CD4-positive, alpha-beta T cell treated with Interleukin-4 for 4 hours (primary cell): ENCODE results near the gene NATD1.

ENCODE experiments used
- DNase-seq: peaks from one replicate; pipeline ENCODE4 v3.0.0-alpha.2; 2020

The NATD1 gene

GRCh38 chr17:21252796-21253645 is at the start of gene NATD1:
Gene NATD1, minus strand, starts transcription at chr17:21253410. Its CDS starts 146 bp downstream, at chr17:21253264.
- DNase-seq: peak; percentile 78

DNA sequence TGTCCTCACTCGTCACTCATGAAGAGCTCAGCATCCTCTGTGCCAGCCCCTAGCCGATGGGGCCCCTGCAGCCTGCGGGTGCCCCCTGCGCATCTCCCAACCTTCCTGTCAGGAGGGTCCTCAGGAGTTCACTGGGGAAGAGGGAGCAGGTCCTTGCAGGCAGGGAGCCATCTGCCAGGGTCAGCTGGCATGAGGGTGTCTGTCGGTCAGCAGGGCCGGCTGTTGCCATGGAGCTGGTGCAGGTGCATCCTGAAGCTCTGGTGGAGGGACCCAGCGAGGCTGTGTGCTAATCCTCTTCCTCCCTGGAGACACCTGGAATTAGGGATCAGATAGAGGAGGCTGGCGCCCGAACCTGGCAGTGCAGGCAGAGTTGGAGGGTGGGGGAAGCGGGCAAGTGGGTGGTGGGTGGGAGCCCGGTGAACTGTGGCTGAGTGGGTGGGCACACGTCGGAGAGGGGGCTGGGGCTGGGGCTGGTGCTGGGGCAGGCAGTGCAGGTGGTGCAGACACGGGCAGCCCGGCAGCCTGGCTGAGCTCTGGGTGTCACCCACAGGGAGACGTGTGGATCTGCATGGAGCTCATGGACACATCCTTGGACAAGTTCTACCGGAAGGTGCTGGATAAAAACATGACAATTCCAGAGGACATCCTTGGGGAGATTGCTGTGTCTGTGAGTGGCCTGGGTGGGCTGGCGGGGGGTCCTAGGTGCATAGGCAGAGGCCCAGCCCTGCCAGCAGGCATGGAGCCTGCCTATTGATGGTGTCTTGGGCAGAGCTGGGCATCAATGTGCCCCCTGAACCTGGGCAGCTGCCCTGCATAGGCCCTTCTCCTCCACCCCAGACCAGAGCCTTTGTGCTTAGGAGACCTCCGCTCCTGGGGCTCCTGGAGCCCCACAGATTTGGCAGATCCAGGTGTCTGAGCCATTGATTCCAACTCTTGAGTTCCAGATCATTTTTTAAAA is 48.7 kb upstream of the NATD1 start:
- no peak for DNase-seq

GRCh38 chr17:21300601-21301571 is 47.7 kb upstream of the NATD1 start:
- no peak for DNase-seq

DNA sequence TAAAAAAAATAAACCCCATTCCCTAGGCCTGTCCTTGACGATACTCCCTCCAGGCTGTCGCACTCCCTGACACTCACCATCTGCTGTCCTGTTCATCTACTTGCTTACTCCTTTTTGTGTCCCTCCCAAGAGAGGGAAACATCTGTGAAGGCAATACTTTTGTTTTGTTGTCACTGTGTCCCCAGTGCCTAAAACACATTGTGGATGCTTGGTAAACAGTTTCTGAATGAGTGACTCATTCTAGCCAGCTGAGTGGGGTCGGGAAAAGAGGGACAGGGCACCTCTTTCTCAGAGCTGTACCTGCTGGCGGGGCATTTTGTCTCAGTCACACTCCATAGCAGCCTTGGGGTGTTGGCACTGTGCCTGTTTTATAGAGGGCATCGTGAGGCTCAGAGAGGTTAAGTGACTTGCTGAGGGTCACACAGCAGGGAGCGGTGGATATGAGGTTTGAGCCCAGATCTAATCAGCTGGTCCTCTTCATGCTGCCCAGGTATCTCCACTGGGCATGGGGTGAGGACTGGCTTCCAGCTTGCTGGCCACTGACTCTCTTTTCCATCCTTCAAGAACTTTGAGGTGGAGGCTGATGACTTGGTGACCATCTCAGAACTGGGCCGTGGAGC is 46.9 kb upstream of the NATD1 start:
- DNase-seq: no peak

DNA sequence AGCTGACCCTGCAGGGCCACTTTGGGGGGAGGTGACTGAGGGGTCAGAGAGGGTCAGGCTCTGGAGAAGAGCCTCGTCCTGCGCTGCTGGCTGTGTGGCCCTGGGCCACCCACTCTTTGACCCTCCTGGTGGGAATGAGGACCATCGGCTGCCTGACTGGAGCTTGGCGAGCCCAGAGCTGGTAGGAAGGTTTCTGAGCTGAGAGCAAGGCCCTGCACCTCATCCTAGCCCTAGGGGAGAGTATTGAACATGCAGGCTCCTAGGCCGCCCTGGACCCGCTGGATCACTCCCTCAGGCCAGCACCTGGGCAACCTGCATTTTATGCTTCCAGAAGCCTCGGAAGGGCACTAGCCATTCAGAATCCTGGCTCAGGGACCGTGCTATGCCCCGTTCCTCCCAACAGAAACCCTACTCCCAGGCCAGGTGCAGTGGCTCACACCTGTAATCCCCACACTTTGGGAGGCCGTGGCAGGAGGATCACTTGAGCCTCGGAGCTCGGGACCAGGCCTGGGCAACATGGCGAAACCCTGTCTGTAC is 45.8 kb upstream of the NATD1 start:
- no peak for DNase-seq

DNA sequence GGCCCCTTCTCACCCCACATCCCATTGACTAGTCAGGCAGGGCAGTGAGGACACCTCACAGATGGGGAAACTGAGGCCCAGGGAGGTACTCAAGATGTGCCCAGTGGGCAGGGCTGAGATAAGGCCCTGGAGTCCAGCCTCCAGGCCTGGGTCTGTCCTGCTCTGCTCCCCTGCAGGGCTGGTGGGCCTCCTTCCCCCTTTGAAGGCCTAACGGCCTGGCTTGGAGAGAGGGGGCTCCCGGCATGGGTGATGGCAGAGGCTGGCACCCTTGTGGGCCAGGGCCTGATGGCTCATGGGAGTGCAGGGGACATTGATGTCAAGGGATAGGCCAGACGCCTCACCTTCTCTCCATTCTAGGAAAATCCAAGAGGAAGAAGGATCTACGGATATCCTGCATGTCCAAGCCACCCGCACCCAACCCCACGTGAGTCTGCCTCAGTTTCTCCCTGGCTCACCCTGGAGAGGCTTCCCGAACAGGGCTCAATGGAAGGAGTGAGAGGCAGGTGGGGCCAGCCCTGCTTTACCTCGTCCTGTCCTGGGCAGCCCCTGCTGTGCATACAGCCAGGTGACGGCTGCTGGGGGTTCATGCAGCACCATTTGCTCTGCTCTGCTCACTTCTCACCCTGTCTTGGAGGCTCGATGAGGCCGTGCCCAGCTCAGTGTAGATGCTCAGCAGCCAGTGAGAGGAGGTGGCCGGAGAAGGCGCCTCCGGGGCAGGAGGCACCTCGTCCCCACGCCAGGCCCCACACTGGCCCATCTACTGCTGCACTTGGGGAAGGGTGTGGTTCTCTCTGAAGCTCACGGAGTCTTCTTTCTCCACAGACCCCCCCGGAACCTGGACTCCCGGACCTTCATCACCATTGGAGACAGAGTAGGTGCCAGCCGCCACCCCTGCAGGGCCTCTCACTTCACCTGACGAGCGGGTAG is 45.1 kb upstream of the NATD1 start:
- no peak for DNase-seq

GRCh38 chr17:21297597-21297996 is 44.4 kb upstream of the NATD1 start:
- no peak for DNase-seq

- DNase-seq: no peak
Measured at GRCh38 chr17:21297026-21297520, 43.9 kb upstream of the NATD1 start.

DNA sequence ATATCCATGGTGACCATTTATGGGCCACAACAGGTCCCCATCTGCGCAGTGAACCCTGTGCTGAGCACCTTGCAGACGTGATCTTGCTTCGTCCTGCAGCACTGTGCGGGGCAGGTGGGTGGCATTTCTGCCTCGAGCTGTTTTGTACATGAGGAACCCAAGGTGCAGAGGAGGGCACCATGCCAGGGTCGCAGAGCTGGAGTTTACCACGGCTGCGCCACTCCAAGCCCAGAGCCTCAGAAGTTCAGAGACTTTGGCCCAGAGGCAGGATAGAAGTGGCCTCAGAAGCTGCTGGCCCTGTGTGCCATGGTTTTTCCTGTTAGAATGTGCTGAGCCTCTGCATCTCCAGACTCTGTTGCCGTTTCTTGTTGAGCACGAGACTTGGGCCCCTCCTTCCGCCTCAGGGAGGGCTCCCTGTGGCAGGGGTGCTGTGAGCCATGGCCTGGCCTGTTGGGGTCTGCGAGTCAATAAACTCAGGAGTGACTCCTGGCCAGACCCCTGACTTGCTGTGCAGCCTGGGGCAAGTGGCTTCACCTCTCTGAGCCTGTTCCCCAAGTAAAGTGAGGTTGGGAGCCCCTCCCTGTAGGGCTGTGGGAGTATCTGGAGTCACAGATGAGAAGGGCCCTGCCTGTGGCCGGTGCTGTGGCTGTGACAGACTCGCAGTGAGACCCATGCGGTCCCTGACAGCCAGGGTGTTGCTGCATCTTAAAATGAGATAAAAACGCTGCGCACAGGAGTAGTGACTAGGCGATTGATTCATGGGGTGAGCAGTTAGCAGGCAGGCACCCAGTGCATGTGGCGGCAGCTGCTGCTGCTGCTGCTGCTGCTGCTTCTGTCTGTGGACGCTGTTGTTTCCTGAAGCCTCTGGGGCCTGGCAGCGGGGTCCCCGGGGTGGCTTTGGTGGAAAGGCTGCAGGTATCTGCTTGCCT is 43.2 kb upstream of the NATD1 start:
- DNase-seq: no peak

- DNase-seq: no peak
Measured at GRCh38 chr17:21295036-21295952, 42.1 kb upstream of the NATD1 start.

DNA sequence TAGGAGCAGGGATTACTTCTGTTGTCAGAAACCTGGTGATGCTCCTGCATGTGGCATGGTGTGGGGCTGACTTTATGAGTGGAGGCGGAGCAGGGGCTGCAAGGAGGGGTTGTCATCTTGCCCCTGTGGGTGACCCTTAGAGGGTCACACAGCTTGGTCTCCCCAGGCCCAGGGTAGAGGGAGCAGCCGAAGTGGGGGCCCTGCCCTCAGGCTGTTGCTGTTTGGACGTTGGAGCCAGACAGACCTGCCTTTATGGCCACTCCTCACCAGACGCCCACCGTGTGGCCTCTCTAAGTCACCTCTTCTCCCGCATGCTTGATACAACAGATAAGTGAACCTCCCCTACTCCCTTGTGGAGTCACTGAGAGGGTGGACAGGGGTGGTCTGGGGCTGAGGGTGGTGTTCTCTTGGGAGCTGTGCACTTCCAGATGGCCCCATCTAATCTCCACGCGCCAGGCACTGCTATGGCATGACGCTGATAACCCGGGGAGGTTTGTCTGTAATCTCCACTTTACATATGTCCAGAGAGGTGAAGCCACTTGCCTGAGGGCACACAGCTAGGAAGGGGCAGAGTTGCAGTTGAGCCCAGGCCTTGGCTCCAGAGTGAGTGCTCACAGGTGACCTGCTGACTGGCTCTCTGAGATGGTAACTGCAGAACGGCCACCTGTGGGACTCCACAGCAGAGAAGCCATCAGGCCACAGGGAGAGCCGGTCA is 41.3 kb upstream of the NATD1 start:
- DNase-seq: no peak

DNA sequence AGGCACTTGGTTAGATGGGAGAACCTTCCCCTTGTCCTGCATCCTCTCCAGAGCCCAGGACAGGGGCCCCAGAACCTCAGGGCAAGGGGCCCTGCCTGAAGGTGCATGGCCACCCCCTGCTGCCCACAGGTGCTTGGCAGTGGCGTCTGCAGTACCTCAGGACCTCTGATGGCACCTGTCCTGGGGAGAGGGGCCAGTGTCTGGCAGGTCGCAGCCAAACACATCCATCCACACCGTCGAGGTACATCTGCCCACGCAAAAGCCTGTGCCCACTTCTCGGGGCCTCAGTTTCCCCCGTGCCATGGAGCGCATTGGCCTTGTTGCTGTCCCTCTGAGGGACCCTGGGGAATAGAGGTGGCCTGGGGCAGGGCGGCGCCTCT is 40.6 kb upstream of the NATD1 start:
- no peak for DNase-seq

GRCh38 chr17:21292867-21293830 is 39.9 kb upstream of the NATD1 start:
- no peak for DNase-seq

DNA sequence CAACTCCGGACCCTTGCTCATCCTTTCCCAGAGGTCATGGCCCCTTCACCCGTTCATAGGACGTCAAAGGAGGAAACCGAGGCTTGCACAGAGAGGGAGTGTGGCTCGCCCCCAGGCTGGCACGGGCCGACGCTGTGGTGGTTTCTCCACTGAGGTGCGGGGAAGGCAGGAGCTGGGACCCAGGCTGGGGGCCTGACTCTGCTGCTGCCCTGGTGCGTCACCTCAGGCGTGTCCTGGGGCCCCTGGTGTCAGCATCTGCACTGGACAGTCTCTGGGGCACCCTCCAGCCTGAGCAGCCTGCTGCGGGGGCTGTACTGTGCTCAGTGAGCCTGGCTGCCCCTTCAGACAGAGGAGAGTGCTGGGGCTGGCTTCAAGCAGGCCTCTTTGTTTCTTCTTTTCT is 38.7 kb upstream of the NATD1 start:
- no peak for DNase-seq

- DNase-seq: no peak
Measured at GRCh38 chr17:21291357-21291756, 38.1 kb upstream of the NATD1 start.

DNA sequence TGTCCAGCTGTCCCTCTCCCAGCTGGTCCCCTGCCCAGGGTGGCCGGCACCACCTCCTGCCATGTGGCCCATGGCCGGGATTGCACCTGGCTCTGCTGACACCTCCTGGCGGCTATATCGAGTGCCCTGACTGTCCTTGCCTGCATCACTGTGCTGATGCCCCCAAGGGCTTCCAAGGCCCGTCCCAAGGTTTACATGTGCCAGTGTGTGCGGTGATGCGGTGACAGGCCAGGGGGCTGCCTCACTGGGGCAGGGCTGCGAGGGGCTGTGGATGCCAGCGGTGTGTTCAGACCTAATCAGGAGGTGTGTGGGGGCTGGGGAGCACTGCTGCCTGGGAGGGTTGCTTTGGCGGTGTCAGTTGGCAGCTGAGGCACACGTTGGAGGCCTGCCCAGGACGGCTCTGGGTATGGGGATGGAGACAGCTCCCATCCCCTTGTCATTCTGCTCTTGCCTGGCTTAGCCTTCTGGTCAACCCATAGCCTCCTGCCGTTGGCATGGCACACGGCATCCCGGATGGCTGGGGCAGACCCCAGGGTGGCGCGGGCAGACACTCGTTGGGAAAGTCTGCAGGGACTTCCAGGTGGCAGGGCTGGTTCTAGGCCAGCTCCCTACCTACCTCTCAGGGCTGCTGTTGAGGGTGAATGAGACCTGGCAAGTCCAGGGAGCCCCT is 36.8 kb upstream of the NATD1 start:
- no peak for DNase-seq
